Omental fat pad (tissue), 4 donors: ENCODE data around the gene GAPVD1. TPM values are rescaled to one million over a fixed set of nuclear protein-coding genes. Genes with fewer than 3 reads are reported as not detected.

Experiments
- ATAC-seq: fragments of 150-250 bp; one replicate; pipeline ENCODE4 v1.9.1; 2016; ENCODE audit warnings: mild to moderate bottlenecking, moderate library complexity; ENCODE audit not compliant: low FRiP score
- DNase-seq: peaks from one replicate; pipeline ENCODE4 v3.0.0-alpha.2; 2019; ENCODE audit warnings: low spot score
- small RNA-seq: library from RNA; depleted of rRNA; stranded (forward); fragments of <200 nt; gene quantifications from one replicate; pipeline ENCODE3, GENCODE V24; 2016
- total RNA-seq, 4 donors: library from RNA; depleted of rRNA; stranded (reverse); fragments of >200 nt; gene quantifications; one replicate each; pipeline ENCODE4 v1.1.0, GENCODE V29; 2016
- TF ChIP-seq, protein P1 (sequence below), 3 donors: fragments of 450-650 bp; IDR thresholded peaks; one replicate each; pipeline ENCODE4 v1.5.1; 2016 to 2017; ENCODE audit warnings: antibody characterized with exemption in 3 of 3, mild to moderate bottlenecking in 3 of 3, moderate library complexity in 2 of 3

GAPVD1 gene
- total RNA-seq, 4 donors from 2014 or later: 44.0 to 124 (median 67.9) TPM

DNA sequence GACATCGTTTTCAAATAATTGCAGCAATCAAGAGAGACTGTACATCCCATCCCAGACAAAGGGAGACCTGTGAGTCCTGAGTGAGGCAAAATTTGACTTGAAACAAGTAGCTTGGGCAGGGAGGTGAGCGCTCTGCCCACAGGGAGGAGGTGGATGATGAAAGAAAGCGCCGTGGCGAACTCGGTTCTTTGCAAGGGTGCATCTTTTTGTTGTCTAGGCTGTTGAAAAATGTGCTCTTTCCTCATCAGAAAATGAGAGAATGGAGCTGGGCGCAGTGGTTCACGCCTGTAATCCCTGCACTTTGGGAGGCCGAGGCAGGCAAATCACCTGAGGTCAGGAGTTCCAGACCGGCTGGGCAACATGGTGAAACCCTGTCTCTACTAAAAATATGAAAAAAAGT, 150.5 kb downstream of the GAPVD1 start:
- TF ChIP-seq, protein P1, sequence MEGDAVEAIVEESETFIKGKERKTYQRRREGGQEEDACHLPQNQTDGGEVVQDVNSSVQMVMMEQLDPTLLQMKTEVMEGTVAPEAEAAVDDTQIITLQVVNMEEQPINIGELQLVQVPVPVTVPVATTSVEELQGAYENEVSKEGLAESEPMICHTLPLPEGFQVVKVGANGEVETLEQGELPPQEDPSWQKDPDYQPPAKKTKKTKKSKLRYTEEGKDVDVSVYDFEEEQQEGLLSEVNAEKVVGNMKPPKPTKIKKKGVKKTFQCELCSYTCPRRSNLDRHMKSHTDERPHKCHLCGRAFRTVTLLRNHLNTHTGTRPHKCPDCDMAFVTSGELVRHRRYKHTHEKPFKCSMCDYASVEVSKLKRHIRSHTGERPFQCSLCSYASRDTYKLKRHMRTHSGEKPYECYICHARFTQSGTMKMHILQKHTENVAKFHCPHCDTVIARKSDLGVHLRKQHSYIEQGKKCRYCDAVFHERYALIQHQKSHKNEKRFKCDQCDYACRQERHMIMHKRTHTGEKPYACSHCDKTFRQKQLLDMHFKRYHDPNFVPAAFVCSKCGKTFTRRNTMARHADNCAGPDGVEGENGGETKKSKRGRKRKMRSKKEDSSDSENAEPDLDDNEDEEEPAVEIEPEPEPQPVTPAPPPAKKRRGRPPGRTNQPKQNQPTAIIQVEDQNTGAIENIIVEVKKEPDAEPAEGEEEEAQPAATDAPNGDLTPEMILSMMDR (IDR thresholded peaks at IDR 0.05): no peak
- no peak for DNase-seq
- no peak for ATAC-seq

DNA sequence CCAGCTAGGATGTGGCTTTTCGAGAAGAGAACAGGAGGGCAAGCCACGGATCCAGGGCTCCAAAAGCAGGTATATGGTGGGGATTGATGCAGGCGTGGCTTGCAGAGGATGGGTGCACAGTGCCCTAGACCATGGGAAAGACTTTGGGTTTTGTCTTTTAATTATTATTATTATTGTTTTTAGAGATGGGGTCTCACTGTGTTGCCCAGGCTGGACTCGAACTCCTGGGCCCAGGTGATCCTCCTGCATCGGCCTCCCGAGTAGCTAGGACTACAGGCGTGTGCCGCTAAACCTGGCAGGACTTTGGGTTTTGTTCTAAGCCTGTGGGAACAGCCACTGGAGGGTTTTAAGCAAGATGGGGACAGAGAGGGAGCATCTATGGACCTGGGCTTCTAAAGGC, 152.0 kb downstream of the GAPVD1 start:
- ATAC-seq: no peak
- DNase-seq: no peak
- TF ChIP-seq, protein P1 (IDR thresholded peaks at IDR 0.05): no peak

DNA sequence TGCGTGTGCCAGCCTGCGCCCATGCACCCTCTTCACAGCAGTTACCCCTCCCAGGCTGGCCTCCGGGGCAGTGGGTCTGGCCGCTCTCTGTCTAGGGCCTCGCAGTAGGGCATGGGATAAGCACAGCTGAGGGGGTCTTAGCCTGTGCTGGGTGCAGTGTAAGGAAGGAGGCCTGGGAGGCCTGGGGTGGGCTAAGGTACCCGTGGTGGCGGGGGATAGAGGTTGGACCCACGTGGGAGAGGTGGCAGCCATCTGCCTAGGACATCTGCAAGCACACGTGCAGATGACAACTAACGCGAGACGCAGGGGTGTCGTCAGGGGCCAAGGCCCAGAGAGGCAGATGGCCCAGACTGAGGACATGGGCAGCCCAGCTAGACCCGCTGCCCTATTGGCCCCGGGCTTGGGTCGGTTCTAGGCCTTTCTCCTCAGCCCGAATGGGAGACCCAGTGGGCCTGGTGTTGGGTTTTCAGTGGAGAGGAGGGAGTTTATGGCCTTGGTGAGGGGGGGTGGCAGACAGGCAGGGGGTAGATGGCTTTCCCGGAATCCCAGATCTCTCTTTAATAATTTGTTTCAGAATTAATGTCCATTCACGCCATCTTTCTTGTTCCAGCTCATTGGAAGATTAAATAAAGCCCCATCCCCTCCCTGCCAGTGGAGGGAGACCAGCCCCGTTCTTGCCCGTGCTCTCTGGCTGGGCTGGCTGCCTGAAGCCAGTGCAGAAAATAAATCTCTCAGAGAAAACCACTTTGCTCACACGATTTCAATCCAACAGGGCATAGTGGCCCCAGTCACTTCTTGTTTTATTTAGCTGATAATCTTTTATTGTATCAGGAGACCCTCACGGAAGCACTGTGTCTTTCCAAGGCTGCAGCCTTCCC, 154.2 kb downstream of the GAPVD1 start:
- TF ChIP-seq, protein P1 (IDR thresholded peaks at IDR 0.05): no peak
- ATAC-seq (no peak), DNase-seq (no peak)

DNA sequence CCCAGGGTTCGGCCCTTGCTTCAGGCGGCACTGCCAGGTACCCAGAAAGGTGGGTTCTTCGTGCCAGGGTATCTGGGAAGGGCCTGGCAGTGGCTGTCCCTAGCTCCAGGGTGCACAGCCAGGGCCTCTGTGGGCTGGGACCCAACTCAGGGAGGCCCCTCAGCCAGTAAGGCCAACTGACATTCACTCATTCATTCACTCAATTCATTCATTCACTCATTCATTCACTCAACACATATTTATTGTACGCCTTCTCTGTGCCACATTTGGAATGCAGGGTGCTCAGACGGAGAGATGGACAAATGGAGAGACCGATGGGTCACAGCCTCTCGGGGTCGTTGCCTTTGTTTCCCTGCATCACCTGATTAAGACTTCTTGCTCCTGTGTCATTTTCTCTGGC, 154.9 kb downstream of the GAPVD1 start:
- ATAC-seq (no peak), DNase-seq (no peak)
- TF ChIP-seq, protein P1 (IDR thresholded peaks at IDR 0.05): no peak

Small RNA genes lying within 50 kb of the gene (small RNA-seq; reads per million reads assigned to genes)
- gene AL354710.1 (not detected), gene RNU6-1020P (not detected)

Other genes with a start within 250 kb of the GAPVD1 start
- 1 to 10 TPM; 4.0 to 9.1 (median 6.6) TPM for gene SCAI, start 118.3 kb upstream of the GAPVD1 start, total RNA-seq
- gene PPP6C, start 72.0 kb upstream of the GAPVD1 start, total RNA-seq: 10 to 100 TPM; 32.6 to 43.2 (median 36.4) TPM
- gene RABEPK, start 61.3 kb upstream of the GAPVD1 start, total RNA-seq: 10 to 100 TPM; 12.6 to 19.9 (median 13.4) TPM
- gene HSPA5, start 20.5 kb upstream of the GAPVD1 start, total RNA-seq: 100 to 1,000 TPM in 3 of 4 donors, 10 to 100 TPM in 1; 78.5 to 254 (median 168) TPM